GM23338 (cell line): ENCODE data around the gene GPR137C. TPM values are rescaled to one million over a fixed set of nuclear protein-coding genes. Genes with fewer than 3 reads are reported as not detected.

ENCODE experiments used
- ATAC-seq: fragments of 200-7000 bp; cut with Tn5 transposase; 3 replicates; pipeline ENCODE4 v1.9.1; 2020
- DNase-seq: peaks from one replicate; pipeline ENCODE4 v3.0.0-alpha.2; 2015; ENCODE audit warnings: low spot score
- H2AFZ ChIP-seq: fragments of 200-600 bp; sonication (generic); 2 replicates; pipeline ENCODE4 v1.8.0; 2016; ENCODE audit warnings: antibody characterized with exemption, mild to moderate bottlenecking, moderate library complexity
- H3F3A ChIP-seq: fragments of 200-600 bp; sonication (generic); replicated peaks from 2 replicates; pipeline ENCODE4 v1.8.0; 2017; ENCODE audit warnings: antibody characterized with exemption, mixed run types, low read depth
- H3K27ac ChIP-seq: fragments of 200-600 bp; sonication (generic); 2 replicates; pipeline ENCODE4 v1.6.1; 2016; ENCODE audit warnings: low read depth
- H3K27me3 ChIP-seq: fragments of 200-600 bp; sonication (generic); 2 replicates; pipeline ENCODE4 v1.8.0; 2016; ENCODE audit warnings: mild to moderate bottlenecking, mixed run types, moderate library complexity; ENCODE audit not compliant: insufficient read depth
- H3K36me3 ChIP-seq: fragments of 200-600 bp; sonication (generic); 2 replicates; pipeline ENCODE4 v1.8.0; 2016; ENCODE audit warnings: mild to moderate bottlenecking; ENCODE audit not compliant: insufficient read depth
- H3K4me1 ChIP-seq: fragments of 200-600 bp; sonication (generic); 2 replicates; pipeline ENCODE4 v1.8.0; 2016; ENCODE audit warnings: mild to moderate bottlenecking, moderate library complexity; ENCODE audit not compliant: insufficient read depth
- H3K4me2 ChIP-seq: fragments of 200-600 bp; sonication (generic); 2 replicates; pipeline ENCODE4 v1.7.1; 2017; ENCODE audit warnings: mixed run types
- H3K4me3 ChIP-seq: fragments of 200-600 bp; sonication (generic); 2 replicates; pipeline ENCODE4 v1.6.1; 2016; ENCODE audit warnings: mixed run types
- H3K79me2 ChIP-seq: fragments of 200-600 bp; sonication (generic); replicated peaks from 2 replicates; pipeline ENCODE4 v1.8.0; 2017; ENCODE audit warnings: mild to moderate bottlenecking; ENCODE audit not compliant: insufficient read depth
- H3K9me2 ChIP-seq: fragments of 200-600 bp; sonication (generic); 2 replicates; pipeline ENCODE4 v1.8.0; 2017; ENCODE audit not compliant: insufficient read depth
- H4K20me1 ChIP-seq: fragments of 200-600 bp; sonication (generic); replicated peaks from 2 replicates; pipeline ENCODE4 v1.8.0; 2017; ENCODE audit warnings: mild to moderate bottlenecking; ENCODE audit not compliant: insufficient read depth
- H3K27ac Mint-ChIP-seq: 2 replicates; pipeline ENCODE4 v1.8.0; 2020; ENCODE audit warnings: inconsistent platforms, mild to moderate bottlenecking, moderate library complexity, mixed read lengths
- H3K27me3 Mint-ChIP-seq: 3 replicates; pipeline ENCODE4 v1.8.0; 2022; ENCODE audit warnings: low read depth, mild to moderate bottlenecking, moderate library complexity, mixed read lengths, inconsistent platforms; ENCODE audit not compliant: insufficient read depth, poor library complexity
- H3K36me3 Mint-ChIP-seq: 3 replicates; pipeline ENCODE4 v1.8.0; 2021; ENCODE audit warnings: low read depth, mild to moderate bottlenecking, inconsistent platforms, moderate library complexity, mixed read lengths
- H3K4me1 Mint-ChIP-seq: 3 replicates; pipeline ENCODE4 v1.8.0; 2020; ENCODE audit warnings: mild to moderate bottlenecking, inconsistent platforms, mixed read lengths
- H3K4me3 Mint-ChIP-seq: 3 replicates; pipeline ENCODE4 v1.8.0; 2021; ENCODE audit warnings: moderate library complexity, mild to moderate bottlenecking, inconsistent platforms, mixed read lengths
- H3K9me3 Mint-ChIP-seq: 3 replicates; pipeline ENCODE4 v1.8.0; 2020; ENCODE audit warnings: moderate library complexity, mild to moderate bottlenecking, inconsistent platforms, mixed read lengths
- CREB1 ChIP-seq: fragments of 250-450 bp; sonication (Bioruptor Pico); IDR thresholded peaks from 2 replicates; pipeline ENCODE4 v1.5.0; 2020; ENCODE audit warnings: low read depth, mild to moderate bottlenecking, moderate library complexity
- EZH2 ChIP-seq: fragments of 200-600 bp; sonication (generic); IDR thresholded peaks from one replicate; pipeline ENCODE4 v1.8.0; 2017; ENCODE audit warnings: antibody characterized with exemption, mild to moderate bottlenecking, low read depth; ENCODE audit not compliant: unreplicated experiment
- EZH2phosphoT487 ChIP-seq: fragments of 200-600 bp; sonication (generic); IDR thresholded peaks from one replicate; pipeline ENCODE4 v1.8.1; 2018; ENCODE audit warnings: antibody characterized with exemption; ENCODE audit not compliant: unreplicated experiment
- JUNB ChIP-seq: IDR thresholded peaks from one replicate; pipeline ENCODE4 v1.6.1; 2016; ENCODE audit warnings: antibody characterized with exemption; ENCODE audit not compliant: unreplicated experiment
- NANOG ChIP-seq: IDR thresholded peaks from 2 replicates; pipeline ENCODE4 v1.6.1; 2016; ENCODE audit warnings: antibody characterized with exemption, borderline replicate concordance
- POLR2AphosphoS5 ChIP-seq: IDR thresholded peaks from 2 replicates; pipeline ENCODE4 v1.6.1; 2016; ENCODE audit warnings: antibody characterized with exemption, low read depth
- STAT1 ChIP-seq: IDR thresholded peaks from one replicate; pipeline ENCODE4 v1.6.1; 2016; ENCODE audit warnings: antibody characterized with exemption; ENCODE audit not compliant: unreplicated experiment
- ZNF114 ChIP-seq: fragments of 250-450 bp; sonication (Bioruptor Pico); IDR thresholded peaks from 2 replicates; pipeline ENCODE4 v1.5.0; 2020; ENCODE audit warnings: mild to moderate bottlenecking, moderate library complexity
- ZNF331 ChIP-seq: fragments of 250-450 bp; sonication (Bioruptor Pico); IDR thresholded peaks from 2 replicates; pipeline ENCODE4 v1.5.0; 2020; ENCODE audit warnings: low read depth, mild to moderate bottlenecking, moderate library complexity
- polyA plus RNA-seq: library from polyadenylated mRNA; unstranded; fragments of >200 nt; fragmentation: Nextera tagmentation; extraction: Ambion mirVana; gene quantifications from 2 replicates; pipeline ENCODE4 v1.2.1, GENCODE V29; 2016
- total RNA-seq: library from RNA; depleted of rRNA; stranded (reverse); fragments of >200 nt; shearing (Covaris generic); gene quantifications from 2 replicates; pipeline ENCODE4 v1.2.3, GENCODE V29; 2014
- TF ChIP-seq, protein P1 (sequence below): IDR thresholded peaks from 2 replicates; pipeline ENCODE4 v1.6.1; 2016; ENCODE audit warnings: antibody characterized with exemption
- TF ChIP-seq, protein P2 (sequence below): fragments of 250-450 bp; sonication (Bioruptor Pico); IDR thresholded peaks from 2 replicates; pipeline ENCODE4 v1.5.0; 2020; ENCODE audit warnings: mild to moderate bottlenecking, moderate library complexity
- TF ChIP-seq, protein P3 (sequence below), 2 experiments: fragments of 200-600 bp in 1 of 2; sonication (generic) in 1 of 2; conservative IDR thresholded peaks; 2 replicates each; pipeline versions ENCODE4 v1.5.1 to v1.6.1; 2016 to 2017; ENCODE audit warnings: antibody characterized with exemption in 2 of 2, low read depth in 2 of 2, mild to moderate bottlenecking in 2 of 2, moderate library complexity in 1 of 2

Gene GPR137C
- total and polyA plus RNA-seq, 2 experiments from 2014 or later, result 2.2 to 5.2 TPM

DNA sequence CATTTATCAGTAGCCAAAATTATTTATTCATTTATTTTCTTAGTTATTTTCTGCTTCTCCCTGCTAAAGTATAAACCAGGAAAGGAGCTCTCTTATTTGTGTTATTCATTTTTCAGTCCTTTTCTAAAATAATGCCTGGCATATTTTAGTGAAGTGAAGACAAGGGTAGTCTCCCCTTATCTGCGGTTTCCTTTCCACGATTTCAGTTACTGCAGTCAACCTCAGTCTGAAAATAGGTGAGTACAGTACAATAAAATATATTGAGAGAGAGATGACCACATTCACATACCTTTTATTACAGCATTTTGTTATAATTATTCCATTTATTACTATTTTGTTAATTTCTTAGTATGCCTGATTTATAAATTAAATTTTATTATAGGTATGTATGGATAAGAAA, 57.6 kb downstream of the GPR137C start:
- H3K36me3 Mint-ChIP-seq, result peaks cover 8% of the 10 kb centered on the region; the same call in 2 of the 3 replicates
- H3K9me2 ChIP-seq, result no peaks in the 10 kb centered on the region
- H3K4me1 Mint-ChIP-seq, result peaks cover 5% of the 10 kb centered on the region; the same call in 2 of the 3 replicates
- no peak overlapping the region for H3K27ac ChIP-seq
- H3K27me3 Mint-ChIP-seq, result no peaks in the 10 kb centered on the region
- ATAC-seq (no peak), DNase-seq (no peak)
- no peaks in the 10 kb centered on the region for H3K36me3 ChIP-seq
- H3F3A ChIP-seq, result no peaks in the 10 kb centered on the region
- H4K20me1 ChIP-seq, result no peaks in the 10 kb centered on the region
- H3K27me3 ChIP-seq, result no peaks in the 10 kb centered on the region
- TF ChIP-seq STAT1 (no peak), JUNB (no peak), EZH2 (no peak), CREB1 (CRISPR knock-in tag) (no peak), POLR2AphosphoS5 (no peak), EZH2phosphoT487 (no peak), NANOG (no peak), ZNF114 (no peak), ZNF331 (CRISPR knock-in tag) (no peak)
- TF ChIP-seq, protein P1, sequence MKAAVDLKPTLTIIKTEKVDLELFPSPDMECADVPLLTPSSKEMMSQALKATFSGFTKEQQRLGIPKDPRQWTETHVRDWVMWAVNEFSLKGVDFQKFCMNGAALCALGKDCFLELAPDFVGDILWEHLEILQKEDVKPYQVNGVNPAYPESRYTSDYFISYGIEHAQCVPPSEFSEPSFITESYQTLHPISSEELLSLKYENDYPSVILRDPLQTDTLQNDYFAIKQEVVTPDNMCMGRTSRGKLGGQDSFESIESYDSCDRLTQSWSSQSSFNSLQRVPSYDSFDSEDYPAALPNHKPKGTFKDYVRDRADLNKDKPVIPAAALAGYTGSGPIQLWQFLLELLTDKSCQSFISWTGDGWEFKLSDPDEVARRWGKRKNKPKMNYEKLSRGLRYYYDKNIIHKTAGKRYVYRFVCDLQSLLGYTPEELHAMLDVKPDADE, result no peak
- TF ChIP-seq, protein P2, sequence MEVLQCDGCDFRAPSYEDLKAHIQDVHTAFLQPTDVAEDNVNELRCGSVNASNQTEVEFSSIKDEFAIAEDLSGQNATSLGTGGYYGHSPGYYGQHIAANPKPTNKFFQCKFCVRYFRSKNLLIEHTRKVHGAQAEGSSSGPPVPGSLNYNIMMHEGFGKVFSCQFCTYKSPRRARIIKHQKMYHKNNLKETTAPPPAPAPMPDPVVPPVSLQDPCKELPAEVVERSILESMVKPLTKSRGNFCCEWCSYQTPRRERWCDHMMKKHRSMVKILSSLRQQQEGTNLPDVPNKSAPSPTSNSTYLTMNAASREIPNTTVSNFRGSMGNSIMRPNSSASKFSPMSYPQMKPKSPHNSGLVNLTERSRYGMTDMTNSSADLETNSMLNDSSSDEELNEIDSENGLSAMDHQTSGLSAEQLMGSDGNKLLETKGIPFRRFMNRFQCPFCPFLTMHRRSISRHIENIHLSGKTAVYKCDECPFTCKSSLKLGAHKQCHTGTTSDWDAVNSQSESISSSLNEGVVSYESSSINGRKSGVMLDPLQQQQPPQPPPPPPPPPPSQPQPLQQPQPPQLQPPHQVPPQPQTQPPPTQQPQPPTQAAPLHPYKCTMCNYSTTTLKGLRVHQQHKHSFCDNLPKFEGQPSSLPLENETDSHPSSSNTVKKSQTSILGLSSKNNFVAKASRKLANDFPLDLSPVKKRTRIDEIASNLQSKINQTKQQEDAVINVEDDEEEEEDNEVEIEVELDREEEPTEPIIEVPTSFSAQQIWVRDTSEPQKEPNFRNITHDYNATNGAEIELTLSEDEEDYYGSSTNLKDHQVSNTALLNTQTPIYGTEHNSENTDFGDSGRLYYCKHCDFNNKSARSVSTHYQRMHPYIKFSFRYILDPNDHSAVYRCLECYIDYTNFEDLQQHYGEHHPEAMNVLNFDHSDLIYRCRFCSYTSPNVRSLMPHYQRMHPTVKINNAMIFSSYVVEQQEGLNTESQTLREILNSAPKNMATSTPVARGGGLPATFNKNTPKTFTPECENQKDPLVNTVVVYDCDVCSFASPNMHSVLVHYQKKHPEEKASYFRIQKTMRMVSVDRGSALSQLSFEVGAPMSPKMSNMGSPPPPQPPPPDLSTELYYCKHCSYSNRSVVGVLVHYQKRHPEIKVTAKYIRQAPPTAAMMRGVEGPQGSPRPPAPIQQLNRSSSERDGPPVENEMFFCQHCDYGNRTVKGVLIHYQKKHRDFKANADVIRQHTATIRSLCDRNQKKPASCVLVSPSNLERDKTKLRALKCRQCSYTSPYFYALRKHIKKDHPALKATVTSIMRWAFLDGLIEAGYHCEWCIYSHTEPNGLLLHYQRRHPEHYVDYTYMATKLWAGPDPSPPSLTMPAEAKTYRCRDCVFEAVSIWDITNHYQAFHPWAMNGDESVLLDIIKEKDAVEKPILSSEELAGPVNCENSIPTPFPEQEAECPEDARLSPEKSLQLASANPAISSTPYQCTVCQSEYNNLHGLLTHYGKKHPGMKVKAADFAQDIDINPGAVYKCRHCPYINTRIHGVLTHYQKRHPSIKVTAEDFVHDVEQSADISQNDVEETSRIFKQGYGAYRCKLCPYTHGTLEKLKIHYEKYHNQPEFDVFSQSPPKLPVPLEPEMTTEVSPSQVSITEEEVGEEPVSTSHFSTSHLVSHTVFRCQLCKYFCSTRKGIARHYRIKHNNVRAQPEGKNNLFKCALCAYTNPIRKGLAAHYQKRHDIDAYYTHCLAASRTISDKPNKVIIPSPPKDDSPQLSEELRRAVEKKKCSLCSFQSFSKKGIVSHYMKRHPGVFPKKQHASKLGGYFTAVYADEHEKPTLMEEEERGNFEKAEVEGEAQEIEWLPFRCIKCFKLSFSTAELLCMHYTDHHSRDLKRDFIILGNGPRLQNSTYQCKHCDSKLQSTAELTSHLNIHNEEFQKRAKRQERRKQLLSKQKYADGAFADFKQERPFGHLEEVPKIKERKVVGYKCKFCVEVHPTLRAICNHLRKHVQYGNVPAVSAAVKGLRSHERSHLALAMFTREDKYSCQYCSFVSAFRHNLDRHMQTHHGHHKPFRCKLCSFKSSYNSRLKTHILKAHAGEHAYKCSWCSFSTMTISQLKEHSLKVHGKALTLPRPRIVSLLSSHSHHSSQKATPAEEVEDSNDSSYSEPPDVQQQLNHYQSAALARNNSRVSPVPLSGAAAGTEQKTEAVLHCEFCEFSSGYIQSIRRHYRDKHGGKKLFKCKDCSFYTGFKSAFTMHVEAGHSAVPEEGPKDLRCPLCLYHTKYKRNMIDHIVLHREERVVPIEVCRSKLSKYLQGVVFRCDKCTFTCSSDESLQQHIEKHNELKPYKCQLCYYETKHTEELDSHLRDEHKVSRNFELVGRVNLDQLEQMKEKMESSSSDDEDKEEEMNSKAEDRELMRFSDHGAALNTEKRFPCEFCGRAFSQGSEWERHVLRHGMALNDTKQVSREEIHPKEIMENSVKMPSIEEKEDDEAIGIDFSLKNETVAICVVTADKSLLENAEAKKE (CRISPR knock-in tag), result no peak
- TF ChIP-seq, protein P3, sequence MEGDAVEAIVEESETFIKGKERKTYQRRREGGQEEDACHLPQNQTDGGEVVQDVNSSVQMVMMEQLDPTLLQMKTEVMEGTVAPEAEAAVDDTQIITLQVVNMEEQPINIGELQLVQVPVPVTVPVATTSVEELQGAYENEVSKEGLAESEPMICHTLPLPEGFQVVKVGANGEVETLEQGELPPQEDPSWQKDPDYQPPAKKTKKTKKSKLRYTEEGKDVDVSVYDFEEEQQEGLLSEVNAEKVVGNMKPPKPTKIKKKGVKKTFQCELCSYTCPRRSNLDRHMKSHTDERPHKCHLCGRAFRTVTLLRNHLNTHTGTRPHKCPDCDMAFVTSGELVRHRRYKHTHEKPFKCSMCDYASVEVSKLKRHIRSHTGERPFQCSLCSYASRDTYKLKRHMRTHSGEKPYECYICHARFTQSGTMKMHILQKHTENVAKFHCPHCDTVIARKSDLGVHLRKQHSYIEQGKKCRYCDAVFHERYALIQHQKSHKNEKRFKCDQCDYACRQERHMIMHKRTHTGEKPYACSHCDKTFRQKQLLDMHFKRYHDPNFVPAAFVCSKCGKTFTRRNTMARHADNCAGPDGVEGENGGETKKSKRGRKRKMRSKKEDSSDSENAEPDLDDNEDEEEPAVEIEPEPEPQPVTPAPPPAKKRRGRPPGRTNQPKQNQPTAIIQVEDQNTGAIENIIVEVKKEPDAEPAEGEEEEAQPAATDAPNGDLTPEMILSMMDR (conservative IDR thresholded peaks at IDR 0.05; ENCODE audit: low read depth in 2 of 2), result no peak
- no peak overlapping the region for H3K4me3 Mint-ChIP-seq
- no peak overlapping the region for H3K4me3 ChIP-seq
- H3K4me2 ChIP-seq, result no peak overlapping the region
- no peaks in the 10 kb centered on the region for H3K79me2 ChIP-seq
- no peak overlapping the region for H3K27ac Mint-ChIP-seq
- no peaks in the 10 kb centered on the region for H3K4me1 ChIP-seq
- H2AFZ ChIP-seq, result no peak overlapping the region
- peaks cover under 1% of the 10 kb centered on the region; the same call in 2 of the 3 replicates for H3K9me3 Mint-ChIP-seq
